LNCaP clone FGC (cell line): Measurements from ENCODE around the gene PPP4R3A.
"Not testable (repeated sequence)": the region's sequence is repeated elsewhere in the genome, so short reads cannot be mapped to it uniquely, and the experiment has no call there.

Experiments
- DNase-seq: peaks from one replicate; pipeline ENCODE4 v3.0.0-alpha.2; 2011; ENCODE audit warnings: low read depth
- H3K4me3 ChIP-seq: 2 replicates; pipeline ENCODE4 v1.5.1; 2011; ENCODE audit warnings: mild to moderate bottlenecking, low read depth, low read length, control low read depth
- TF ChIP-seq, protein P1 (sequence below): IDR thresholded peaks from 2 replicates; pipeline ENCODE4 v1.5.1; 2012; ENCODE audit warnings: mild to moderate bottlenecking; ENCODE audit not compliant: control insufficient read depth, insufficient read depth; ENCODE audit errors: extremely low read depth

PPP4R3A gene

DNA sequence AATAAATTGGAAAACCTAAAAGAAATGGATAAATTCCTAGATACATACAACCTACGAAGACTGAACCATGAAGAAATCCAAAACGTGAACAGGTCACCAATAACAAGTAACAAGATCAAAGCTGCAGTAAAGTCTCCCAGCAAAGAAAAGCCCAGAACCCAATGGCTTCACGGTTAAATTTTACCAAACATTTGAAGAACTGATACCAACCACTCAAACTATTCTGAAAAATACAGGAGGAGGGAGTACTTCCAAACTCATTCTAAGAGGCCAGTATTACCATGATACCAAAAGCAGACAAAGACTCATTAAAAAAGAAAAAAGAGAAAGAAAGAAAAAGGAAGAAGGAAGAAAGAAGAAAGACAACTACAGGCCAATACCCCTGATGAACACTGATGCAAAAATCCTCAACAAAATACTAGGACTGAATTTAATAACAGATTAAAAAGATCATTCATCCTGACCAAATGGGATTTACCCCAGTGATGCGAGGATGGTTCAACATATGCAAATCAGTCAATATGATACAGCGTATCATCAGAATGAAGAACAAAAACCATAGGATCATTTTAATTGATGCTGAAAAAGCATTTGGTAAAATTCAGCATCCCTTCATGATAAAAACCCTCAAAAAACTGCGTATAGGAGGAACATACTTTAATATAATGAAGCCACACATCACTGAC, 65.6 kb downstream of the PPP4R3A start:
- DNase-seq: no peak
- TF ChIP-seq, protein P1, sequence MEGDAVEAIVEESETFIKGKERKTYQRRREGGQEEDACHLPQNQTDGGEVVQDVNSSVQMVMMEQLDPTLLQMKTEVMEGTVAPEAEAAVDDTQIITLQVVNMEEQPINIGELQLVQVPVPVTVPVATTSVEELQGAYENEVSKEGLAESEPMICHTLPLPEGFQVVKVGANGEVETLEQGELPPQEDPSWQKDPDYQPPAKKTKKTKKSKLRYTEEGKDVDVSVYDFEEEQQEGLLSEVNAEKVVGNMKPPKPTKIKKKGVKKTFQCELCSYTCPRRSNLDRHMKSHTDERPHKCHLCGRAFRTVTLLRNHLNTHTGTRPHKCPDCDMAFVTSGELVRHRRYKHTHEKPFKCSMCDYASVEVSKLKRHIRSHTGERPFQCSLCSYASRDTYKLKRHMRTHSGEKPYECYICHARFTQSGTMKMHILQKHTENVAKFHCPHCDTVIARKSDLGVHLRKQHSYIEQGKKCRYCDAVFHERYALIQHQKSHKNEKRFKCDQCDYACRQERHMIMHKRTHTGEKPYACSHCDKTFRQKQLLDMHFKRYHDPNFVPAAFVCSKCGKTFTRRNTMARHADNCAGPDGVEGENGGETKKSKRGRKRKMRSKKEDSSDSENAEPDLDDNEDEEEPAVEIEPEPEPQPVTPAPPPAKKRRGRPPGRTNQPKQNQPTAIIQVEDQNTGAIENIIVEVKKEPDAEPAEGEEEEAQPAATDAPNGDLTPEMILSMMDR: no peak
- H3K4me3 ChIP-seq: no peak overlapping the region

DNA sequence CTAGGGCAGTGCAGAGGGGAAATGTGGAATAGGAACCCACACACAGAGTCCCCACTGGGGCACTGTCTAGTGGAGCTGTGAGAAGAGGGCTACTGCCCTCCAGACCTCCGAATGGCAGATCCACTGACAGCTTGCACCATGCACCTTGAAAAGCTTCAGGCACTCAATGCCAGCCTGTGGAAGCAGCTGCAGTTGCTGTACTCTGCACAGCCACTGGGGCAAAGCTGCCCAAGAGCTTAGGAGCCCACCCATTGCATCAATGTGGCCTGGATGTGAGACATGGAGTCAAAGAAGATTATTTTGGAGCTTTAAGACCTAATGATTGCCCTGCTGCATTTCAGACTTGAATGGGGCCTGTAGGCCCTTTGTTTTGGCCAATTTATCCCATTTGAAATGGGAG, 70.8 kb downstream of the PPP4R3A start:
- TF ChIP-seq, protein P1: no peak
- DNase-seq: no peak
- no peak overlapping the region for H3K4me3 ChIP-seq

- H3K4me3 ChIP-seq: no peak overlapping the region
- no peak for DNase-seq
- TF ChIP-seq, protein P1: no peak
These were observed 71.3 kb downstream of the PPP4R3A start for GRCh38 chr14:91438845-91439244.

- H3K4me3 ChIP-seq, DNase-seq: not testable (repeated sequence)
These were observed 73.8 kb downstream of the PPP4R3A start for GRCh38 chr14:91436266-91436665.

- no peak overlapping the region for H3K4me3 ChIP-seq
- TF ChIP-seq, protein P1: no peak
- DNase-seq: no peak
These were observed 80.7 kb downstream of the PPP4R3A start for GRCh38 chr14:91429385-91429784.

DNA sequence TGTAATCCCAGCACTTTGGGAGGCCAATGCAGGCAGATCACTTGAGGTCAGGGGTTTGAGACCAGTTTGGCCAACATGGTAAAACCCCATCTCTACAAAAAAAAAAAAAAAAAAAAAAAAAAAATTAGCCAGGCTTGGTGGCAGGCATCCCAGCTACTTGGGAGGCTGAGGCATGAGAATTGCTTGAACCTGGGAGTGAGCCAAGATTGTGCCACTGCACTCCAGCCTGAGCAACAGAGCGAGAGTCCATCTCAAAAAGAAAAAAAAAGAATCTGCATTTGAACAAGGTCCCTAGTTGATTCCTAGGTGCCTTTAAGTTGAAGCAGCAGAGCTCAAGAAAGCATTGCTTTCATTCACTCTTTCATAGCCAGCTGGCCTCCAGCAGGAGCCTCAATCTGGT, 81.2 kb downstream of the PPP4R3A start:
- DNase-seq, H3K4me3 ChIP-seq: not testable (repeated sequence)

- H3K4me3 ChIP-seq: not testable (repeated sequence)
These were observed 84.6 kb downstream of the PPP4R3A start for GRCh38 chr14:91425531-91425944.

DNA sequence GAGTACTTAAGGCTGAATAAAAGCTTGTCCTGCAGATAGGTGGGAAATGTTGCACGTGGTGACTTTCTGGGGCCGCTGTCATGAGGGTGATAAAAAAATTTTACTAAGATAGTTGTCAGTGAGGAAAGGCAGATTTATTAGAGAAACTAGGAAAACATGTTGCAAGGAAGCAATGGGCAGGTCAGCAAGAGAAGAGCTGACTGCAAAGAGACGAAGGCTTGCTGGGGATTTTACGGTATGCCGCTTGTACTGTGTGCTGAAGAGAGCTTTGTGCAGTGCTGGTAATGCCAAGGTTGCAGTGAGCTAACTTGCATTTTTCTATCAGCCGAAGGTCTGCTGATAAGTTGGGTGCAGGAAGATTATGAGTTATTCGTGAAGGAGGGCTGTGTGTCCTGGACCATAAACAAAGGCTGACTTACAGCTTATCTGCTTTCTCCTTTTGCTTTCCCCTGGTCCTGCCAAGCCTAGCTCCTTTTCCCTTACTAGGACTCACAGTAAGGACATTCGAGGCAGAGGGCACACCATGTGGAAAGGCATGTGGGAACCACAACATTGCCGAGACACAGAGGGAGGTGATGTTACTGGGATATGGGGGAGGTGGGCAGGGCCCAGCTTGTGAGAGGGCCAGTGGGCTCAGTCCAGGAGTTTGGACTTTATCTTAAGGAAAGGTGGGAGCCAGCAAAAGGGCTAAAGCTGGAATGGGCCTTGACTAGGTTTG, 85.1 kb downstream of the PPP4R3A start:
- TF ChIP-seq, protein P1: no peak
- DNase-seq: no peak
- no peak overlapping the region for H3K4me3 ChIP-seq

More at GRCh38 chr14:91425531-91425944, 84.6 kb downstream of the PPP4R3A start:
- DNase-seq: not testable (repeated sequence)
